ENCODE results near the gene SDF2L1. TPM values are rescaled to one million over a fixed set of nuclear protein-coding genes. Genes with fewer than 3 reads are reported as not detected.

Gene SDF2L1
- total and polyA plus RNA-seq, 9 of the 15 experiments (the other 6 are each of a cell fraction or from before 2014, with no cell fraction given): 15.1 to 989 (median 124) TPM

DNA sequence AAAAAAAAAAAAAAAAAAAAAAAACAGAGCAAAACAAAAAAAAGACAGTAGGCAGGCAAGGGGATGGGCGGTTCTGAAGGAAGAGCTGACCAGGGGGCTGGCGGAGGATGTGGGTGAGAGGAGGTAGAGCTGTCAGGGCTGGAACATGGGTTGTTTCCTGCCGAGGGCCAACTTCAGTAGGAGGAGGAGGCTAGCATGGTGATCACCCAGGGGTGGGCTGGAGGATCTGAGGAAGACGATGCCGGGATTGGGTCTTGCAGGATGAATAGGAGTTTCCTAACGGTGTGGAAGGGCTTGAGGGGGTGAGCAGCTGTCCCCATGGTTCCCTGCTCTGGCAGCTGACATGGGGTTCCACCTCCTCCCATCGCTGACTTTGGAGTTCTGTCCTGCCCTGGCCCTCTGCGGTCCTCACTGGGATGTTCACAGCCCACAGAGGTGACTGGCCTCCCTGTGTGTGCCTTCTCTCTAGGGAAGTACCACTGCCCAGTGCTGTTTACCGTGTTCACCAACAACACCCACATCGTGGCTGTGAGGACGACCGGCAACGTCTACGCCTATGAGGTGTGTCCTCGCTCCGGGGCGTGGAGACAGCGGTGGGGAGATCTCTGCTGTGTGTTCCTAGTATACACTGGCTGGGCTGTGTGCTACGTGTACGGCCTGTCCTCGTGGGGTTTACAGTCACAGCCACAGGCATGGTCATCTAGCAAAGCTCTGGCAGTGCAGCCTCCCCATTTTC lies 38.9 kb downstream of the SDF2L1 start (continued):
- TF ChIP-seq, protein P1, sequence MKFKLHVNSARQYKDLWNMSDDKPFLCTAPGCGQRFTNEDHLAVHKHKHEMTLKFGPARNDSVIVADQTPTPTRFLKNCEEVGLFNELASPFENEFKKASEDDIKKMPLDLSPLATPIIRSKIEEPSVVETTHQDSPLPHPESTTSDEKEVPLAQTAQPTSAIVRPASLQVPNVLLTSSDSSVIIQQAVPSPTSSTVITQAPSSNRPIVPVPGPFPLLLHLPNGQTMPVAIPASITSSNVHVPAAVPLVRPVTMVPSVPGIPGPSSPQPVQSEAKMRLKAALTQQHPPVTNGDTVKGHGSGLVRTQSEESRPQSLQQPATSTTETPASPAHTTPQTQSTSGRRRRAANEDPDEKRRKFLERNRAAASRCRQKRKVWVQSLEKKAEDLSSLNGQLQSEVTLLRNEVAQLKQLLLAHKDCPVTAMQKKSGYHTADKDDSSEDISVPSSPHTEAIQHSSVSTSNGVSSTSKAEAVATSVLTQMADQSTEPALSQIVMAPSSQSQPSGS (CRISPR knock-in tag; IDR thresholded peaks at IDR 0.05): 0 out of 2 replicates have a peak, but pooled peaks have one; percentile 40
- TF ChIP-seq, protein P2, sequence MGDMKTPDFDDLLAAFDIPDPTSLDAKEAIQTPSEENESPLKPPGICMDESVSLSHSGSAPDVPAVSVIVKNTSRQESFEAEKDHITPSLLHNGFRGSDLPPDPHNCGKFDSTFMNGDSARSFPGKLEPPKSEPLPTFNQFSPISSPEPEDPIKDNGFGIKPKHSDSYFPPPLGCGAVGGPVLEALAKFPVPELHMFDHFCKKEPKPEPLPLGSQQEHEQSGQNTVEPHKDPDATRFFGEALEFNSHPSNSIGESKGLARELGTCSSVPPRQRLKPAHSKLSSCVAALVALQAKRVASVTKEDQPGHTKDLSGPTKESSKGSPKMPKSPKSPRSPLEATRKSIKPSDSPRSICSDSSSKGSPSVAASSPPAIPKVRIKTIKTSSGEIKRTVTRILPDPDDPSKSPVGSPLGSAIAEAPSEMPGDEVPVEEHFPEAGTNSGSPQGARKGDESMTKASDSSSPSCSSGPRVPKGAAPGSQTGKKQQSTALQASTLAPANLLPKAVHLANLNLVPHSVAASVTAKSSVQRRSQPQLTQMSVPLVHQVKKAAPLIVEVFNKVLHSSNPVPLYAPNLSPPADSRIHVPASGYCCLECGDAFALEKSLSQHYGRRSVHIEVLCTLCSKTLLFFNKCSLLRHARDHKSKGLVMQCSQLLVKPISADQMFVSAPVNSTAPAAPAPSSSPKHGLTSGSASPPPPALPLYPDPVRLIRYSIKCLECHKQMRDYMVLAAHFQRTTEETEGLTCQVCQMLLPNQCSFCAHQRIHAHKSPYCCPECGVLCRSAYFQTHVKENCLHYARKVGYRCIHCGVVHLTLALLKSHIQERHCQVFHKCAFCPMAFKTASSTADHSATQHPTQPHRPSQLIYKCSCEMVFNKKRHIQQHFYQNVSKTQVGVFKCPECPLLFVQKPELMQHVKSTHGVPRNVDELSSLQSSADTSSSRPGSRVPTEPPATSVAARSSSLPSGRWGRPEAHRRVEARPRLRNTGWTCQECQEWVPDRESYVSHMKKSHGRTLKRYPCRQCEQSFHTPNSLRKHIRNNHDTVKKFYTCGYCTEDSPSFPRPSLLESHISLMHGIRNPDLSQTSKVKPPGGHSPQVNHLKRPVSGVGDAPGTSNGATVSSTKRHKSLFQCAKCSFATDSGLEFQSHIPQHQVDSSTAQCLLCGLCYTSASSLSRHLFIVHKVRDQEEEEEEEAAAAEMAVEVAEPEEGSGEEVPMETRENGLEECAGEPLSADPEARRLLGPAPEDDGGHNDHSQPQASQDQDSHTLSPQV (IDR thresholded peaks at IDR 0.05): no peak
- TF ChIP-seq ETV6 (IDR thresholded peaks at IDR 0.05; ENCODE audit: borderline replicate concordance in 1 of 2, low read depth in 2 of 2, low read length in 1 of 2) (no peak), ETV6 (CRISPR knock-in tag; IDR thresholded peaks at IDR 0.05; ENCODE audit: borderline replicate concordance) (no peak), ZNF75A (CRISPR knock-in tag; IDR thresholded peaks at IDR 0.05) (no peak), MCM5 (IDR thresholded peaks at IDR 0.05; ENCODE audit: low read depth) (no peak), SIRT6 (IDR thresholded peaks at IDR 0.05; ENCODE audit: low read depth, low read length) (no peak), HDAC6 (IDR thresholded peaks at IDR 0.05; ENCODE audit: low read depth, low read length) (0 out of 2 replicates have a peak, but pooled peaks have one; percentile 88), TEAD2 (tag; IDR thresholded peaks at IDR 0.05) (no peak)
- TF ChIP-seq, protein P3, sequence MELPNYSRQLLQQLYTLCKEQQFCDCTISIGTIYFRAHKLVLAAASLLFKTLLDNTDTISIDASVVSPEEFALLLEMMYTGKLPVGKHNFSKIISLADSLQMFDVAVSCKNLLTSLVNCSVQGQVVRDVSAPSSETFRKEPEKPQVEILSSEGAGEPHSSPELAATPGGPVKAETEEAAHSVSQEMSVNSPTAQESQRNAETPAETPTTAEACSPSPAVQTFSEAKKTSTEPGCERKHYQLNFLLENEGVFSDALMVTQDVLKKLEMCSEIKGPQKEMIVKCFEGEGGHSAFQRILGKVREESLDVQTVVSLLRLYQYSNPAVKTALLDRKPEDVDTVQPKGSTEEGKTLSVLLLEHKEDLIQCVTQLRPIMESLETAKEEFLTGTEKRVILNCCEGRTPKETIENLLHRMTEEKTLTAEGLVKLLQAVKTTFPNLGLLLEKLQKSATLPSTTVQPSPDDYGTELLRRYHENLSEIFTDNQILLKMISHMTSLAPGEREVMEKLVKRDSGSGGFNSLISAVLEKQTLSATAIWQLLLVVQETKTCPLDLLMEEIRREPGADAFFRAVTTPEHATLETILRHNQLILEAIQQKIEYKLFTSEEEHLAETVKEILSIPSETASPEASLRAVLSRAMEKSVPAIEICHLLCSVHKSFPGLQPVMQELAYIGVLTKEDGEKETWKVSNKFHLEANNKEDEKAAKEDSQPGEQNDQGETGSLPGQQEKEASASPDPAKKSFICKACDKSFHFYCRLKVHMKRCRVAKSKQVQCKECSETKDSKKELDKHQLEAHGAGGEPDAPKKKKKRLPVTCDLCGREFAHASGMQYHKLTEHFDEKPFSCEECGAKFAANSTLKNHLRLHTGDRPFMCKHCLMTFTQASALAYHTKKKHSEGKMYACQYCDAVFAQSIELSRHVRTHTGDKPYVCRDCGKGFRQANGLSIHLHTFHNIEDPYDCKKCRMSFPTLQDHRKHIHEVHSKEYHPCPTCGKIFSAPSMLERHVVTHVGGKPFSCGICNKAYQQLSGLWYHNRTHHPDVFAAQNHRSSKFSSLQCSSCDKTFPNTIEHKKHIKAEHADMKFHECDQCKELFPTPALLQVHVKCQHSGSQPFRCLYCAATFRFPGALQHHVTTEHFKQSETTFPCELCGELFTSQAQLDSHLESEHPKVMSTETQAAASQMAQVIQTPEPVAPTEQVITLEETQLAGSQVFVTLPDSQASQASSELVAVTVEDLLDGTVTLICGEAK (IDR thresholded peaks at IDR 0.05): no peak
- TF ChIP-seq, protein P3 (CRISPR knock-in tag; IDR thresholded peaks at IDR 0.05): no peak
